HG03439 (cell line): ENCODE measurements around the gene TFCP2.

Experiments used
- ATAC-seq: cut with Tn5 transposase; IDR thresholded peaks from one replicate; pipeline ENCODE4 v1.9.1; 2021; ENCODE audit warnings: mild to moderate bottlenecking, moderate library complexity; ENCODE audit not compliant: unreplicated experiment

The TFCP2 gene

DNA sequence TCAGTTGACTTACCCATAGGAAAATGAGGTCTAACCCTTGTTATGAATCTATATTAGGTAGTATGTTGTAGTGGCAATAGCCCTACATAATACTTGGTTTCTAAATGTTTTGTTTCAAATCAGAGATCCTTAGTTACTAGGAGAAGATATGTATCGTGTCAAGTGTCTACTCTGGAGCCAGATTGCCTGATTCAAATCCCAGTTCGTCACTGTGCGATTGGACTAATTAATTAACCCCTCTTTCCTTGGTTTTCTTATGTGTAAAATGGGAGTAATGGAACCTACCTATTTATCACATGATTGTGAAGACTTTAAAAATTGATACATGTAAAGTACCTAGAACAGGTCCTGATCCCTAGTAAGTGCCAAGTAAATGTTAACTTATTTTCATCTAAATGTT lies 123.4 kb downstream of the TFCP2 start:
- ATAC-seq: no peak

DNA sequence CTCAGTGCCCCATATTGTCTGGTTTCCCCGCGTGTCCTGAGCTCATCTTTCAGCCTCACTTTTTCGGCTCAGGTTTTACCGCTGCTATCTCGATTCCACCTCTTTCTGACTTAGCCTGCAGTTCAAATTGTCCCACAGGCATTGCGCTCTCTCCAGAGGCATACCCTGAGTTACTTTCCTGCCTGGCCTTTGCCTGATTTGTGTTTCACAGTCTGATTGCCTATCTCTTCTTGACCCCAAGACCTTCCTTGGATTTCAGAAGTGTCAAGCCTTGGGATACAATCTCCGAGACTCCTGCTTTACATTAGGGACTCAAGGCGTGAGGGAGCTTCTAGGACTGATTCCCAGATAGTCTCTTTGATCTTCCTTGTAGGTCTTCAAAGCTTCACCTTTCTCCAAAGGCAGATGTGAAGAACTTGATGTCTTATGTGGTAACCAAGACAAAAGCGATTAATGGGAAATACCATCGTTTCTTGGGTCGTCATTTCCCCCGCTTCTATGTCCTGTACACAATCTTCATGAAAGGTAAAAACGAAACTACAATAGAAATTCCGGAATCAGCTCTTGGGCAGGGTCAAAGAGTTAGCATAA lies 124.2 kb downstream of the TFCP2 start:
- peak; percentile 4 for ATAC-seq

DNA sequence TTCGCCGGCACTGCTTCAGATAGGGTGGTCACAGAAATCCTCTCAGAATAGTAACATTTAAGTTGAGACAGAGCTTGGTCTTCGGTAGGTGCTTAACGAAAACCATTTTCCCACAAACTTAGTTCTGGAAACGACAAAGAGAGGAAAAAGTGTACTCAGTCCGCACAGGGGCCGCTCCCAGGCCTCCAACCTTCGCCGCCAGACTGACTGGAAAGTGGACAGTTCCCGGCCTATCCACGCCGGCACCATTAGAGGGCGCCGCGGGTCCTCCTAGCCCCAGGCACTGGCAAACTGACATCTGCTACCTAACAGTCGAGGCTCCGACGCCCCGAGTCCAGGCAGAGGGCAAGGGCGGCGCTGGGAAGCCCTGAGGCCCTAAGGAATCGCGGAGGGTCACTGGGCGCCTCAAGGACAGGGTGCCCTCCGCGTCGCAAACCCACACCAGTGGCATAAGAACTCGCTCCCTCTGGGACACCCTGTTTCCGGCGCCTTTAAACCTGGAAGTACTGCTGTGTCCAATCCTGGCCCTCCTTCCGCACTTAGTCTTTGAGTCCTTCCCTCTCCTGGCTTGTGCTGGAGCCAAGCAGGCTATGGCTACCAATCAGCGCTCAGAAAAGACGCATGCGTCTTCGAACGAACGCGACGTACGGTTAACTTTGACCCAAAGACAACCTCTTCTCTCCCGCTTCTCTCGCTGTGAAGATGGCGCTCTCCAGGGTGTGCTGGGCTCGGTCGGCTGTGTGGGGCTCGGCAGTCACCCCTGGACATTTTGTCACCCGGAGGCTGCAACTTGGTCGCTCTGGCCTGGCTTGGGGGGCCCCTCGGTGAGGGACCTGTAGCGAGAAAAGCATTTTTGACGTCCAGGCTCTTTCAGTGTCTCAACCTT lies 125.0 kb downstream of the TFCP2 start, which contains the start of gene LETMD1:
TSS of gene LETMD1 (plus strand) at position 673 of the 886 bp plus-strand sequence. CDS start at position 703, 30 bp downstream.
- peak; percentile 95 for ATAC-seq
